K562 (cell line): Measurements from ENCODE around the gene RCL1. TPM values are rescaled to one million over a fixed set of nuclear protein-coding genes. Genes with fewer than 3 reads are reported as not detected.
A peak's percentile ranks its signal among the peaks of the same experiment; 100 is the strongest.

Experiments
- ATAC-seq: fragments of 200-7000 bp; cut with Tn5 transposase; 3 replicates; pipeline ENCODE4 v1.9.1; 2020; ENCODE audit warnings: moderate library complexity
- BruUV-seq: library from RNA; stranded (reverse); fragments of 400-500 nt; replicated peaks from 2 replicates; lab custom pipeline; 2021; lab: Mats Ljungman, UMichigan
- CTCF ChIA-PET: fragments of 300-600 bp; formaldehyde crosslinking; extraction: SDS; loops from one replicate; lab custom pipeline; 2021; ENCODE audit warnings: low intra/inter-chr PET ratio; lab: Yijun Ruan, JAX
- POLR2A ChIA-PET: fragments of 300-600, 350-650 bp; sonication (Branson Sonifier 250); formaldehyde crosslinking; extraction: SDS; loops from one replicate; lab custom pipeline; 2021; ENCODE audit warnings: antibody characterized with exemption, inconsistent platforms; lab: Yijun Ruan, JAX
- DNase-seq, 4 experiments: peaks; one replicate each; pipeline versions ENCODE4 v3.0.0 to v3.0.0-alpha.2; 2011 to 2018; ENCODE audit warnings: low spot score in 3 of 4, mixed read lengths in 3 of 4; ENCODE audit errors: extremely low read depth in 1 of 4
- FAIRE-seq: peaks from 2 replicates; lab custom pipeline; 2011; peaks lifted over from hg19 to GRCh38; lab: Jason Lieb, UNC
- H2AFZ ChIP-seq: 2 replicates; pipeline ENCODE4 v1.6.0; 2011; ENCODE audit warnings: low read depth, low read length, control low read depth, inconsistent platforms
- H3K27ac ChIP-seq: fragments of 200-600 bp; 3 replicates; pipeline ENCODE4 v1.8.0; 2011; ENCODE audit warnings: low read depth, mild to moderate bottlenecking, control low read depth, inconsistent platforms, low read length, moderate library complexity, mixed read lengths; ENCODE audit errors: extremely low read depth
- H3K27me3 ChIP-seq, 2 experiments: fragments of 300-600 bp in 1 of 2; 2 replicates in 1 of 2; 3 replicates in 1 of 2; pipeline versions ENCODE4 v1.6.0 to v1.8.0; 2011; ENCODE audit warnings: inconsistent platforms in 2 of 2, low read length in 2 of 2, mild to moderate bottlenecking in 1 of 2, mixed read lengths in 1 of 2, moderate library complexity in 1 of 2; ENCODE audit not compliant: control insufficient read depth in 2 of 2, insufficient read depth in 2 of 2
- H3K36me3 ChIP-seq: fragments of 300-600 bp; 3 replicates; pipeline ENCODE4 v1.8.0; 2011; ENCODE audit warnings: mild to moderate bottlenecking, low read length, inconsistent platforms; ENCODE audit not compliant: control insufficient read depth, insufficient read depth
- H3K4me1 ChIP-seq, 2 experiments: fragments of 200-600 bp in 1 of 2; replicated peaks in 1 of 2; 2 replicates in 1 of 2; 3 replicates in 1 of 2; pipeline versions ENCODE4 v1.5.1 to v1.8.0; 2011; ENCODE audit warnings: inconsistent platforms in 2 of 2, low read length in 2 of 2, mild to moderate bottlenecking in 1 of 2, mixed read lengths in 1 of 2, moderate library complexity in 1 of 2; ENCODE audit not compliant: control insufficient read depth in 2 of 2, insufficient read depth in 2 of 2
- H3K4me2 ChIP-seq: 2 replicates; pipeline ENCODE4 v1.6.1; 2011; ENCODE audit warnings: low read length, control low read depth, inconsistent platforms, mixed read lengths; ENCODE audit not compliant: insufficient read depth
- H3K4me3 ChIP-seq: fragments of 200-600 bp; sonication (generic), shearing (Covaris generic); 2 replicates; pipeline ENCODE4 v1.5.1; 2016; ENCODE audit warnings: control low read depth, inconsistent platforms
- H3K79me2 ChIP-seq: fragments of 200-600 bp; 3 replicates; pipeline ENCODE4 v1.8.0; 2011; ENCODE audit warnings: low read length, inconsistent platforms; ENCODE audit not compliant: control insufficient read depth, insufficient read depth
- H3K9ac ChIP-seq, 2 experiments: 2 replicates each; pipeline versions ENCODE4 v1.6.0 to v1.6.1; 2011; ENCODE audit warnings: low read depth in 2 of 2, low read length in 2 of 2, control low read depth in 1 of 2, inconsistent platforms in 1 of 2, mild to moderate bottlenecking in 1 of 2, mixed read lengths in 1 of 2; ENCODE audit not compliant: insufficient read depth in 1 of 2
- H3K9me1 ChIP-seq: one replicate; pipeline ENCODE4 v1.6.0; 2011; ENCODE audit warnings: inconsistent platforms, mild to moderate bottlenecking, low read length, moderate library complexity; ENCODE audit not compliant: control insufficient read depth, insufficient read depth
- H3K9me3 ChIP-seq: replicated peaks from 2 replicates; pipeline ENCODE4 v1.5.1; 2011; ENCODE audit warnings: low read depth, low read length, inconsistent platforms; ENCODE audit not compliant: control insufficient read depth, insufficient read depth
- H4K20me1 ChIP-seq: replicated peaks from 2 replicates; pipeline ENCODE4 v1.6.1; 2011; ENCODE audit warnings: low read length, inconsistent platforms, mixed read lengths; ENCODE audit not compliant: control insufficient read depth, insufficient read depth
- ARNT ChIP-seq, 2 experiments: fragments of 450-650 bp; IDR thresholded peaks; 2 replicates each; pipeline ENCODE4 v1.6.1; 2016; ENCODE audit warnings: mild to moderate bottlenecking in 1 of 2
- CTCF ChIP-seq, 3 experiments: IDR thresholded peaks in 2 of 3; conservative IDR thresholded peaks in 1 of 3; 2 replicates each; pipeline ENCODE4 v1.5.1; 2011 to 2012; ENCODE audit warnings: low read length in 3 of 3, mild to moderate bottlenecking in 3 of 3, control low read depth in 2 of 3, improper control_type of control experiment in 1 of 3, inconsistent platforms in 1 of 3, low read depth in 1 of 3, mixed read lengths in 1 of 3, moderate library complexity in 1 of 3; ENCODE audit not compliant: insufficient read depth in 2 of 3
- JUN ChIP-seq, 2 experiments: sonication (generic) in 1 of 2; formaldehyde crosslinking in 1 of 2; IDR thresholded peaks; 2 replicates each; pipeline versions ENCODE4 v1.6.1 to v1.8.0; 2012 to 2022; ENCODE audit warnings: borderline replicate concordance in 2 of 2, mild to moderate bottlenecking in 2 of 2, improper control_type of control experiment in 1 of 2, low read depth in 1 of 2, low read length in 1 of 2, missing genetic modification reagents in 1 of 2
- RAD21 ChIP-seq, 2 experiments: fragments of 250-450 bp in 1 of 2; fragments of 450-650 bp in 1 of 2; sonication (Bioruptor Pico) in 1 of 2; formaldehyde crosslinking in 1 of 2; IDR thresholded peaks in 1 of 2; conservative IDR thresholded peaks in 1 of 2; 2 replicates each; pipeline versions ENCODE4 v1.4.0 to v1.8.0; 2020 to 2022; ENCODE audit warnings: mild to moderate bottlenecking in 2 of 2, moderate library complexity in 1 of 2
- TAL1 ChIP-seq: fragments of 450-650 bp; IDR thresholded peaks from 2 replicates; pipeline ENCODE4 v1.6.1; 2016; ENCODE audit warnings: mild to moderate bottlenecking
- THRA ChIP-seq: fragments of 450-650 bp; IDR thresholded peaks from 2 replicates; pipeline ENCODE4 v1.6.1; 2017; ENCODE audit warnings: mild to moderate bottlenecking, moderate library complexity
- ZNF175 ChIP-seq: fragments of 200-800 bp; sonication (Bioruptor generic); IDR thresholded peaks from 2 replicates; pipeline ENCODE4 v1.6.1; 2016; ENCODE audit warnings: low read depth, mild to moderate bottlenecking, missing genetic modification characterization, missing compliant biosample characterization
- WGBS: fragments of 100-300 bp; shearing (Covaris generic); methylation state at CpG from one replicate; pipeline ENCODE4 v1.1.6; 2016; ENCODE audit warnings: low coverage, mixed read lengths; ENCODE audit not compliant: insufficient coverage; ENCODE audit errors: missing lambda C conversion rate; 5-methylcytosine and 5-hydroxymethylcytosine counted together
- in situ Hi-C: fragments of 300-500 bp; cut with MboI; formaldehyde crosslinking; loops from 4 replicates; pipeline ENCODE4 v1.15.0; 2018; ENCODE audit warnings: inconsistent platforms, mixed read lengths
- intact Hi-C: fragments of 100-400 bp; cut with micrococcal nuclease; formaldehyde crosslinking; loops from 2 replicates; pipeline ENCODE4 v1.14.2; 2022
- polyA plus RNA-seq, 8 experiments: library from polyadenylated mRNA; depleted of rRNA in 4 of 8; stranded (reverse) in 5 of 8; unstranded in 3 of 8; fragments of >200 nt; fragmentation: Nextera tagmentation in 2 of 8; fragmentation: Illumina TruSeq in 1 of 8; extraction: Ambion mirVana in 2 of 8; extraction: Trizol in 1 of 8; gene quantifications; 2 replicates each; pipeline versions ENCODE4 v1.2.1 to v1.2.3, GENCODE V29; 2011 to 2014; ENCODE audit warnings: inconsistent platforms in 1 of 8, missing spikeins in 1 of 8
- total RNA-seq, 7 experiments: library from RNA; depleted of rRNA in 6 of 7; stranded (reverse); fragments of >200 nt in 6 of 7; fragmentation: Illumina TruSeq in 2 of 7; extraction: Trizol in 2 of 7; gene quantifications; 2 replicates each; pipeline versions ENCODE4 v1.2.1 to v1.2.3, GENCODE V29; 2011 to 2021; ENCODE audit warnings: low replicate concordance in 1 of 7
- TF ChIP-seq, protein P1 (sequence below): fragments of 250-450 bp; sonication (Bioruptor Pico); IDR thresholded peaks from 2 replicates; pipeline ENCODE4 v1.8.0; 2021; ENCODE audit warnings: borderline replicate concordance, mild to moderate bottlenecking, moderate library complexity; ENCODE audit not compliant: poor library complexity, severe bottlenecking

Gene RCL1
- total and polyA plus RNA-seq, 9 of the 15 experiments (the other 6 are each of a cell fraction or from before 2014, with no cell fraction given), result 24.0 to 67.7 (median 38.6) TPM

DNA sequence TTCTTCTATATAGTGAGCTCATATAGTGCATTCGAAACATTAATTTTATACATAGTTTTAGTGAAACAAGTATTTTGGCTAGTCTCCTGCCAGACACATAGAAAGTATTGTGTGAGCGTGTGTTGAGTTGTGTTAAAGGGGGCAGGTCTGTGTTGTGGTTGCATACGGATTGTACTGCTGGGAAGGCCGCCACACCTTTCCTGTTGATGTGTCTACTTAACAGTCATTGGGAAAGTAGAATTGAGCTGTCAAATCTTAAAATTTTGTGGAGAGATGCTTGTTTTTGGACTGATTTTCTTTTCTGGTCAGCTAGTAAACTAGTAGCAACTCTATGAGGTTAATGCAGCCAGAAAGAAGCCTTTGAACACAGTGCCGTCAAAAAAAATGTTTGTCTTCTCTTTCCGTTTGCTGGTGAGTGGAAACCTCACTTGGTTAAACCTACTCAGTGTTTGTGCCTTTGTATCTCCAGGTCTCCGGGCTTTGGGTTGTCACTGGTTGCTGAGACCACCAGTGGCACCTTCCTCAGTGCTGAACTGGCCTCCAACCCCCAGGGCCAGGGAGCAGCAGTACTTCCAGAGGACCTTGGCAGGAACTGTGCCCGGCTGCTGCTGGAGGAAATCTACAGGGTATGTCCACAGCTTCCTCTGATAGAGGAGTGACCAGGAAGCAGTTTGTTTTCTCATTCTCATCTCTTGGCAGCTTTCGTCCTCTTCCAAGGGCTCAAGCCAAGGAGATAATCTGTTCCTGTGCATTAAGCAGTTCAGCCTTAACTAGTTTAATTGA lies 51.5 kb downstream of the RCL1 start (continued):
- no peak for TF ChIP-seq THRA
- TF ChIP-seq JUN (IDR thresholded peaks at IDR 0.05; ENCODE audit: borderline replicate concordance, low read depth, low read length), result no peak
- no peak for TF ChIP-seq JUN (CRISPR knock-in tag; IDR thresholded peaks at IDR 0.05; ENCODE audit: borderline replicate concordance)
- no peak for TF ChIP-seq TAL1

DNA sequence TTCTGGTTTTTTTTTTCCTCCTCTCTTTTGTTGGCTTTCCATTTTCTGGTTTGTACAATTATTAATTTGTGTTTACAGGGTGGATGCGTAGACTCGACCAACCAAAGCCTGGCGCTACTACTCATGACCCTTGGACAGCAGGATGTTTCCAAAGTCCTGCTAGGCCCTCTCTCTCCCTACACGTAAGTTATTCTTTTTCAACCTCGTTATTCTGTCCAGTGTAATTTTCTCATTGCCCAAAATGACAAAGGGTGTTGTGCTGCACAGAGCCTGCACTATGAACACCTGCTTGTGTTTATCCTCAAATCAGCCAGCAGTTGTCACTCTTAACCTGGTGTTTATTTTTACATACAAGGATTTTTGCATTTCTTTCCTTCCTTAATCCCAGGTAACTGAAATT lies 56.6 kb downstream of the RCL1 start:
- DNase-seq (no peak), ATAC-seq (peak; percentile 11; the same call in 1 of the 3 replicates), FAIRE-seq (no peak)
- H4K20me1 ChIP-seq, result no peaks in the 10 kb centered on the region
- peaks cover 85% of the 10 kb centered on the region for H3K36me3 ChIP-seq
- H3K79me2 ChIP-seq, result peaks cover 37% of the 10 kb centered on the region
- H2AFZ ChIP-seq, result no peak overlapping the region
- 0 out of 4 replicates have a peak overlapping the region, but pooled peaks of 1 of the 2 experiments have one; percentile 35 for H3K9ac ChIP-seq
- intact Hi-C loops, result loop anchor here (1.0 kb wide), 1 partner anchor 75 kb away; no protein-coding TSS in a partner anchor
- no peak overlapping the region for H3K4me3 ChIP-seq
- WGBS, result 77% methylated on average over 5 of the region's 5 CpGs
- no peaks in the 10 kb centered on the region for H3K9me3 ChIP-seq
- ChIA-PET CTCF (interaction anchor here (1.2 kb wide), 1 partner anchor 75 kb away, joined by 3 read pairs; no protein-coding TSS in a partner anchor), POLR2A (interaction anchor here (1.0 kb wide), 1 partner anchor 170 kb away, joined by 3 read pairs; the partner anchor contains the start of gene CDC37L1)
- H3K27me3 ChIP-seq, result no peaks in the 10 kb centered on the region
- no peaks in the 10 kb centered on the region for H3K9me1 ChIP-seq
- H3K4me2 ChIP-seq, result peak overlapping the region; percentile 23; the same call in 1 of the 2 replicates
- no TSS peak for BruUV-seq
- in situ Hi-C loops, result no loop called here
- TF ChIP-seq, protein P1, sequence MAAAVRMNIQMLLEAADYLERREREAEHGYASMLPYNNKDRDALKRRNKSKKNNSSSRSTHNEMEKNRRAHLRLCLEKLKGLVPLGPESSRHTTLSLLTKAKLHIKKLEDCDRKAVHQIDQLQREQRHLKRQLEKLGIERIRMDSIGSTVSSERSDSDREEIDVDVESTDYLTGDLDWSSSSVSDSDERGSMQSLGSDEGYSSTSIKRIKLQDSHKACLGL (CRISPR knock-in tag), result no peak
- TF ChIP-seq RAD21 (CRISPR knock-in tag; conservative IDR thresholded peaks at IDR 0.05 in 1 of 2, IDR thresholded peaks at IDR 0.05 in 1 of 2), result peak in 1 of 2 experiments; percentile 54; a peak in 3 of 4 replicates
- no peak for TF ChIP-seq ARNT (IDR thresholded peaks at IDR 0.05)
- TF ChIP-seq CTCF (IDR thresholded peaks at IDR 0.05 in 2 of 3, conservative IDR thresholded peaks at IDR 0.05 in 1 of 3; ENCODE audit: insufficient read depth in 2 of 3, low read depth in 1 of 3, low read length in 3 of 3), result peak in 2 of 3 experiments; percentile 22 to 44; a peak in 1 of 6 replicates
- TF ChIP-seq ZNF175 (CRISPR knock-in tag), result no peak
- H3K4me1 ChIP-seq, result peaks cover 36 to 56% of the 10 kb centered on the region in 2 experiments
- peak overlapping the region; percentile 59; the same call in 2 of the 3 replicates for H3K27ac ChIP-seq
